ENCODE results near the gene DNAH14. TPM values are rescaled to one million over a fixed set of nuclear protein-coding genes. Genes with fewer than 3 reads are reported as not detected.
A peak's percentile ranks its signal among the peaks of the same experiment; 100 is the strongest.

The DNAH14 gene
- total and polyA plus RNA-seq, 3 donors from 2014 or later: 30.1 to 82.1 (median 37.3) TPM

DNA sequence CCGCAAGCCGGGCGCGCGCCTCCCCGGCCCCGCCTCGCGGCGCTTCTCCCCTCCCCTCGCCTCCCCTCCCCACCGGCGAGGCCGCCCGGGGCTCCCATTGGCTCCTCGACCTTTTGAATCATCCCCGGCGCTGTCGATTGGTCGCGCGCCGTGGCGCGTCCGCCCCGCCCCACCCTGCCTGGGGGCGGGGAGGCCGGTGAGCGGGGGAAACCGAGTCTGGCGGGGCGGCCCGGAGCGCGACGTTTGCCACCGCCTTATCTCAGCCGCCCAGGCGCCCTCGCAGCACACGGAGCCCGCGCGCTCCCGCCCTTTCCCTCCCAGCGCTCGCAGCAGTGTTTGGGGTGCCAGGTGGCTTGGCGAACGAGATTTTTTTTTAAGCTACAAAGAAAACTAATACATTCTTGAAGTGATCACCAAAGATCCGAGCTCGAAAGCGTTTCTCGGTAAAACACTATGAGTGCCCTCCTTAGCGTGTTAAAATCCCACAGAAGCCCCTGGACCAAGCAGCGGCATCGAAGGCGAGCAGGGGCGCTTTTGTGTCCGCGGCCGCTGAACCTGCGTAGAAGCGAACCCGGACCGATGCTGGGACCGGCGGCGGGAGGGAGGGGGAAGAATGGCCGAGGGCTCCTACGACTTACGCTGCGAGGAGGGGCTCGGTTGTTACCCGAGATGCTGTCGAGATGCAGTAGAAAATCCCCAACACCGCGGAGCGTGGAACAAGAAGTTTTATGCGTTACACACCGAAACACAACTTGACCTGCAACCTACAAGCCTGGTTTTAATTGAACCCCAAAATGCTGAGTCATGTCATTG is 498.8 kb downstream of the DNAH14 start:
- H3K4me1 ChIP-seq: peaks cover 8% of the 10 kb centered on the region
- WGBS, 2 donors: 0 to 1% methylated on average over 19 to 71 of the region's 81 CpGs
- DNase-seq: peak; percentile 95
- H3K4me3 ChIP-seq: peak overlapping the region; percentile 84 to 86
- H3K27ac ChIP-seq: peak overlapping the region; percentile 94 to 95
- intact Hi-C loops (cut with DNase I; ENCODE audit: low total_unique reads): no loop called here
- H3K9me3 ChIP-seq: no peaks in the 10 kb centered on the region
- H3K36me3 ChIP-seq (ENCODE audit: low read depth, missing control alignments): no peaks in the 10 kb centered on the region
- TF ChIP-seq POLR2A (IDR thresholded peaks at IDR 0.05): peak; percentile 43
- TF ChIP-seq, protein P1, sequence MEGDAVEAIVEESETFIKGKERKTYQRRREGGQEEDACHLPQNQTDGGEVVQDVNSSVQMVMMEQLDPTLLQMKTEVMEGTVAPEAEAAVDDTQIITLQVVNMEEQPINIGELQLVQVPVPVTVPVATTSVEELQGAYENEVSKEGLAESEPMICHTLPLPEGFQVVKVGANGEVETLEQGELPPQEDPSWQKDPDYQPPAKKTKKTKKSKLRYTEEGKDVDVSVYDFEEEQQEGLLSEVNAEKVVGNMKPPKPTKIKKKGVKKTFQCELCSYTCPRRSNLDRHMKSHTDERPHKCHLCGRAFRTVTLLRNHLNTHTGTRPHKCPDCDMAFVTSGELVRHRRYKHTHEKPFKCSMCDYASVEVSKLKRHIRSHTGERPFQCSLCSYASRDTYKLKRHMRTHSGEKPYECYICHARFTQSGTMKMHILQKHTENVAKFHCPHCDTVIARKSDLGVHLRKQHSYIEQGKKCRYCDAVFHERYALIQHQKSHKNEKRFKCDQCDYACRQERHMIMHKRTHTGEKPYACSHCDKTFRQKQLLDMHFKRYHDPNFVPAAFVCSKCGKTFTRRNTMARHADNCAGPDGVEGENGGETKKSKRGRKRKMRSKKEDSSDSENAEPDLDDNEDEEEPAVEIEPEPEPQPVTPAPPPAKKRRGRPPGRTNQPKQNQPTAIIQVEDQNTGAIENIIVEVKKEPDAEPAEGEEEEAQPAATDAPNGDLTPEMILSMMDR (IDR thresholded peaks at IDR 0.05): no peak
- H3K27me3 ChIP-seq: no peaks in the 10 kb centered on the region

DNA sequence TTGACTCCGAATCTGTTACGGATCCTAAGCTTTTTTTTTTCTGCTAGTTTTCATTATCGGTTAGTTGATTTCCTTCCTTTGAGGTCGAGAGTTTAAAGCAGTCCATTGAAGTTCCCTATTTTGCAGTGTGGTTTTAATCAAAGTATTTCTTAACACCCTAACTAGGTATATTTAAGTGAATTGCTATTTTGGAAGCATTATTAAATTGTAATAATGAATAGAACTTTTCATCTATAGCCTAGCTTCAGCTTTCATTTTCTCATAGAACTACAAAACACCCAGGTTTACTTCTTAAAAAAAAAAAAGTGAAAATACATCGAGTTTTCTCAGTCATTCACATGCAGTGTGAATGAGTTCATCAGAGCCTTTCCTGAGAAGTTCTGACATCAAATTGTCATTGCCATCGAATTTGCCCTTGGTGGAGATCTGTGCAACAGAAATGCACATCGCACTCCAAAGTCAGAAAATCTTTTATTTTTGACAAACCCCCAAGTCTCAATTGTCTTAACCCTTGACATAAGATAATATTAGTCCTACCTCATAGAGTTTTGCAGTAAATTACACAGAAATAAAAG is 499.5 kb downstream of the DNAH14 start:
- H3K4me3 ChIP-seq: peak overlapping the region; percentile 84 to 86
- no peak for DNase-seq
- TF ChIP-seq POLR2A (IDR thresholded peaks at IDR 0.05): no peak
- H3K36me3 ChIP-seq (ENCODE audit: low read depth, missing control alignments): no peaks in the 10 kb centered on the region
- 16 to 20% methylated on average over 7 of the region's 7 CpGs for WGBS, 2 donors
- no peaks in the 10 kb centered on the region for H3K27me3 ChIP-seq
- peak overlapping the region; percentile 94 to 95 for H3K27ac ChIP-seq
- H3K9me3 ChIP-seq: no peaks in the 10 kb centered on the region
- peaks cover 8% of the 10 kb centered on the region for H3K4me1 ChIP-seq
- intact Hi-C loops (cut with DNase I; ENCODE audit: low total_unique reads): no loop called here

DNA sequence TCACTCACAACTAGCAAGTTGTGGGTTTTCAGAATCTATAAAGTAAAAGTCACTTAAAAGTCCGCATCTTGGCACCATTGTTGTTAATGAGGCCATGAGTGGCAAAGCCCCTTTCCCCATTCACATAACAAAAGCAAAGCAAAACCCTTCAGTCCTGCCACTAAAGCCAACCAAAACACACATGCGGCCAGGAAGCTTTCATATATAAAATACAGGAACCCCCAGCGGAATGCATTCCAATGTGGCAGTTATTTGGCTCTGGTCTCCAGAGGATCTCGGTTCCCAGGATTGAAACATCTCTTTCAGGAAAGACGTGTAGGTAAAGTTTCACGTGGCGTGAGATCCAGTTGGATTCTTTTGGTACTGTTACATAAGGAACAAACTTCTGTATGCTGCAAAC is 500.8 kb downstream of the DNAH14 start:
- H3K27me3 ChIP-seq: no peaks in the 10 kb centered on the region
- H3K27ac ChIP-seq: no peak overlapping the region
- intact Hi-C loops (cut with DNase I; ENCODE audit: low total_unique reads): no loop called here
- H3K36me3 ChIP-seq (ENCODE audit: low read depth, missing control alignments): no peaks in the 10 kb centered on the region
- no peak overlapping the region for H3K4me3 ChIP-seq
- H3K9me3 ChIP-seq: no peaks in the 10 kb centered on the region
- 84 to 89% methylated on average over 7 of the region's 7 CpGs for WGBS, 2 donors
- no peak for DNase-seq
- H3K4me1 ChIP-seq: peaks cover 8% of the 10 kb centered on the region
- TF ChIP-seq, protein P1 (IDR thresholded peaks at IDR 0.05): no peak
- TF ChIP-seq POLR2A (IDR thresholded peaks at IDR 0.05): no peak

GRCh38 chr1:225431081-225431863 is 501.8 kb downstream of the DNAH14 start:
- Histone ChIP-seq H3K36me3 (ENCODE audit: low read depth, missing control alignments) (no peaks in the 10 kb centered on the region), H3K4me3 (no peak overlapping the region), H3K27ac (no peak overlapping the region), H3K4me1 (peaks cover 5% of the 10 kb centered on the region), H3K9me3 (no peaks in the 10 kb centered on the region), H3K27me3 (no peaks in the 10 kb centered on the region)
- no peak for TF ChIP-seq POLR2A (IDR thresholded peaks at IDR 0.05)
- TF ChIP-seq, protein P1 (IDR thresholded peaks at IDR 0.05): no peak
- intact Hi-C loops (cut with DNase I; ENCODE audit: low total_unique reads): no loop called here
- 88 to 97% methylated on average over 8 to 35 of the region's 36 CpGs for WGBS, 2 donors
- DNase-seq: no peak

GRCh38 chr1:225434046-225434445 is 504.6 kb downstream of the DNAH14 start:
- Histone ChIP-seq H3K36me3 (ENCODE audit: low read depth, missing control alignments) (no peaks in the 10 kb centered on the region), H3K9me3 (no peaks in the 10 kb centered on the region), H3K27me3 (no peaks in the 10 kb centered on the region), H3K4me1 (no peaks in the 10 kb centered on the region), H3K4me3 (no peak overlapping the region), H3K27ac (no peak overlapping the region)
- no peak for DNase-seq
- TF ChIP-seq, protein P1 (IDR thresholded peaks at IDR 0.05): no peak
- no peak for TF ChIP-seq POLR2A (IDR thresholded peaks at IDR 0.05)
- 84 to 89% methylated on average over 5 of the region's 5 CpGs for WGBS, 2 donors
- intact Hi-C loops (cut with DNase I; ENCODE audit: low total_unique reads): no loop called here
